Smooth muscle cell of the brain vasculature (primary cell): ENCODE measurements around the gene ARSJ.
A peak's percentile ranks its signal among the peaks of the same experiment; 100 is the strongest.
"Not testable (repeated sequence)": the region's sequence is repeated elsewhere in the genome, so short reads cannot be mapped to it uniquely, and the experiment has no call there.

Experiments
- DNase-seq: peaks from one replicate; pipeline ENCODE4 v3.0.0-alpha.2; 2012; ENCODE audit warnings: low read depth, low spot score

ARSJ gene

GRCh38 chr4:113979148-113979904, at the start of gene ARSJ:
ARSJ (minus strand) TSS chr4:113979647; CDS start chr4:113978834, 813 bp downstream.
- DNase-seq = no peak

DNA sequence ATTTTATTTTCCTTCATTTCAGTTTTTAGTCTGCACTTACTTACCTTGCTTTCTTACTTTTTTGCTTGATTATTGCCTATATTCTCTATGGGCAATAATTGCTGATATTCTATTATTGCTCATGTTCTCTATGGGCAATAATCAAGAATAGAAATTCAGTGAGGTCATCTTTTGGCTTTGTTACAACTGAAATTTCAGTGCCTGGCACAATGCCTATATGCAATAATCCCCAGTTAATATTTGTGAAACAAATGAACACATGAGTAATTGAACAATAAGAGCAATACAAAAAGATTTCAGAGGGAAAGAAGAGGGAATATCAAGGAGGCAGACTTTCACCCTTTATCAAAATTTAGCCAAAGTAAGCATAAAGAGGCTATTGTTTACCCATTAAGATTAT, 48.6 kb upstream of the ARSJ start:
- DNase-seq = no peak

DNA sequence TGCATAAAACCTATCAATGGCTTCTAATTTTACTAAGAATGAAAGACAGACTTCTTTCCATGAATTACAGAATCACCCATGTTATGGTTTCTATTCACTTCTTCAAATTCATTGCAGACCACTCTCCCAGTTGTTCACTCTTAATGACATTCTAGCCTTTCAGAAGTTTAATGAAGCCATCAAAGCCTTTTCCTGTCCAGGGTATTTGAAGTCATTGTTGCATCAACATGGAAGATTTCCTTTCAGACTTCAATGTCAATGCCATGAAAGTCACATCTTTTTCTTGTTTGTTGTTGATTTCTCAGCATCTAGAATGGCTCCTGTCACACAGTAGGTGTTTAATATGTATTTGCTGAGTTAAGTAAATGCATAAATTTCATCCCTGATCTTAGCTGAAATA, 48.1 kb upstream of the ARSJ start:
- DNase-seq = no peak

GRCh38 chr4:114026447-114026846, 47.0 kb upstream of the ARSJ start:
- no peak for DNase-seq

GRCh38 chr4:114025176-114025777, 45.8 kb upstream of the ARSJ start:
- DNase-seq = no peak

DNA sequence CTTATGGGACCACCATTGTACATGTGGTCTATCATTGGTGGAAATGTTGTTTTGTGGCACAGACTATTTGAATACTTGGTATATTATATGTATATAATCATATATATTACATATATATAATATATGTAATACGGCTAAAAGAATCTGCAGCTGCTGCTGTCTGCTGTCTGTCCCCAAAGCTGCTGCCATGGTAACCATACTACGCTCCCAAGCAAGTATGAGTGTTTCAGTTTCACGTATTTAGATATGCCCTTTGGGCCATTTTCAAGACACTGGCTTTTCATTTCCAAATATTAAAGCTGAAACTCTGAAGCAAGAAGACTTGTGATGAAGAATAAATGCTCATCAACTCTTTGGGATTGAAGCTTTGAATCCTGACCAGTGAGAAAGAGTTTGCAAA, 42.0 kb upstream of the ARSJ start:
- no peak for DNase-seq

DNA sequence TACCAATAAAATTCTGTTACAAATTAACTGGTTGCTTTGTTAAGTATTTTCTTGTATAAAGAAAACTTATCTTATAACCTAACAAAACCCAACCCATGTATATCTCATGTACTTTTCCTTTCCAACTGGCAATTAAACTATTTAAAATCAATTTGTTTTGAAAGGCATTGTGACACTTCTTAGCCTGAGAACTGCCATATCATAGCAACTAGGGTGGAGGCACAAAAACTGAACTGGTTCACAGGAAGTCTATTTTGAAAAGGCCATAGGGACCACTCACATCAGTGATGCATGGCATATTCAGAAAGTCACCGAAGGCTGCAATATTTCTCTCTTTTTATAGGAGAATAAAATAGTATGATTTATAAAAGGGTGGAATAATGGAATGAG, 40.5 kb upstream of the ARSJ start:
- no peak for DNase-seq

GRCh38 chr4:114019276-114019968, 40.0 kb upstream of the ARSJ start:
- DNase-seq = no peak

DNA sequence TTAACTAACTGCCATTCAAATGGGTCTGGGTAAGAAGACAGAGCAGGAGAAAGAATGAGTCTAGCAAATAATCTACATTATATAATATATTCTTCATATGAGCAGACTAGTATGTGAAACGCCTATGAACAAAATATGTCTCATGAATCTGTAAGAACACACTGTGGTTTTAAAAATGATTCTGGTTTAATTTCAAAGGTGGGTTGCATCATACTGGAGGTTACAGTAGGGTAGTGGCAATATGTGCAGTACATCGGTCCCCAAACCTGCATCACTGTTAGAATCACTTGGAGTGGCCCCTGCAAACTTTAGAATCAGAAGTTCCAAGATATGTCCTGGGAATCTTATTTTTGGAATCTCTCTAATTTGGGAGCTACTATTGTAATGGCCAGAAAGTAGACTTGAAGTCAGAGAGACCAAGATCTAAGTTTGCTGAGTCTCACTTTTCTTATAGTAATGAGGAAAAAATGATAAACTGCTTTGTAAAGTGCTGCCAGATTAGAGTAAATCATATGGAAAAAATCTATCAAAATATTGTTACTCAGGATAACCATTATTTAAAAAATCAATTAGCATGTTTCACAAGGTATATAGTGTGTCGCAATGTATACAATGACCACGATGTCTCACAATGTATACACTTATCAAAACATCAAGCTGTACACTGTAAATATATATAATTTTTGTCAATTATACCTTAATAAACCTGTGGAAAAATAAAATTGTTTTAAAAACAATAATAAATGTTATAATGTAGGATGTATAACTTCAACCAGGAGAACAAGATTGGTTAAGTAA, 37.9 kb upstream of the ARSJ start:
- DNase-seq = no peak

GRCh38 chr4:114015444-114015899, 36.0 kb upstream of the ARSJ start:
- DNase-seq = peak; percentile 82

- DNase-seq = not testable (repeated sequence)
Measured at GRCh38 chr4:114013201-114013600, 33.8 kb upstream of the ARSJ start.

- no peak for DNase-seq
Measured at GRCh38 chr4:114012749-114013148, 33.3 kb upstream of the ARSJ start.

GRCh38 chr4:114005569-114006442, 26.4 kb upstream of the ARSJ start:
- DNase-seq = no peak

GRCh38 chr4:114004483-114005226, 25.2 kb upstream of the ARSJ start:
- not testable (repeated sequence) for DNase-seq

GRCh38 chr4:113998531-113998930, 19.1 kb upstream of the ARSJ start:
- no peak for DNase-seq

- no peak for DNase-seq
Measured at GRCh38 chr4:113998079-113998478, 18.6 kb upstream of the ARSJ start.

- DNase-seq = no peak
Measured at GRCh38 chr4:113997206-113997605, 17.8 kb upstream of the ARSJ start.

GRCh38 chr4:113996599-113997177, 17.2 kb upstream of the ARSJ start:
- DNase-seq = no peak

- no peak for DNase-seq
Measured at GRCh38 chr4:113993887-113994286, 14.4 kb upstream of the ARSJ start.

DNA sequence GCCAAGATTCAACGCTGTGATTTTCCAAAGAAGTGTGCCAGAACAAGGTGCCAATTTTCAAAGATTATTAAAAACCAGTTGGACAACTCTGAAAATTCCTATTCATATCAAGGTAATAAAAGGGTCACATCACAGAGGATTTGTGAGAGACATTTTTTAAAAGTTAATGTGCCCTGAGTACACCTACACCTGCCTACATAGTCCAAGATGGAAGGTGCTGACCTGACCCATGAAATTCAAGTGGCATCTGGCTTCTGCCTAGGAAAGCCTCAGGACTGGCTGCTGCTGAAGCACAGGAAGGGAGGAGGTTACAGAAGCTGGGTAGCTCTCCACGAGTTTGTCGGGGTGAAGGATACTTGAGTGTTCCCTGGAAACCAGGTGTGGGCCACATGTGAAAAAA, 11.4 kb upstream of the ARSJ start:
- DNase-seq = no peak
